K562 (cell line): ENCODE data around the gene NQO2. TPM values are rescaled to one million over a fixed set of nuclear protein-coding genes. Genes with fewer than 3 reads are reported as not detected.

Experiments
- ADNP ChIP-seq: fragments of 200-800 bp; sonication (Bioruptor generic); IDR thresholded peaks from 2 replicates; pipeline ENCODE4 v1.6.1; 2016; ENCODE audit warnings: missing genetic modification characterization, missing compliant biosample characterization
- CC2D1A ChIP-seq: fragments of 450-650 bp; IDR thresholded peaks from 2 replicates; pipeline ENCODE4 v1.6.1; 2017; ENCODE audit warnings: mild to moderate bottlenecking
- CLOCK ChIP-seq: fragments of 250-450 bp; sonication (Bioruptor Pico); IDR thresholded peaks from 2 replicates; pipeline ENCODE4 v1.4.0; 2020; ENCODE audit warnings: mild to moderate bottlenecking, moderate library complexity, borderline replicate concordance
- ETS2 ChIP-seq: IDR thresholded peaks from 2 replicates; pipeline ENCODE4 v1.6.1; 2016; ENCODE audit warnings: borderline replicate concordance, missing genetic modification characterization, mild to moderate bottlenecking, moderate library complexity, missing compliant biosample characterization; ENCODE audit not compliant: poor library complexity, severe bottlenecking
- HSF4 ChIP-seq: fragments of 250-450 bp; sonication (Bioruptor Pico); IDR thresholded peaks from 2 replicates; pipeline ENCODE4 v2.1.2; 2022; ENCODE audit warnings: mild to moderate bottlenecking, moderate library complexity, borderline replicate concordance
- KLF6 ChIP-seq: fragments of 250-450 bp; sonication (Bioruptor Pico); IDR thresholded peaks from 2 replicates; pipeline ENCODE4 v1.4.0; 2020; ENCODE audit warnings: mild to moderate bottlenecking, moderate library complexity, borderline replicate concordance
- LCOR ChIP-seq: sonication (generic); formaldehyde crosslinking; IDR thresholded peaks from 2 replicates; pipeline ENCODE4 v1.8.0; 2022; ENCODE audit warnings: mild to moderate bottlenecking, missing genetic modification reagents
- MTA2 ChIP-seq: fragments of 450-650 bp; IDR thresholded peaks from 2 replicates; pipeline ENCODE4 v1.6.1; 2016; ENCODE audit warnings: low read depth
- NR1H2 ChIP-seq: sonication (generic); formaldehyde crosslinking; IDR thresholded peaks from 2 replicates; pipeline ENCODE4 v1.4.0; 2020; ENCODE audit warnings: mild to moderate bottlenecking, missing genetic modification reagents
- POLR2A ChIP-seq: fragments of 450-650 bp; conservative IDR thresholded peaks from 2 replicates; pipeline ENCODE4 v1.6.1; 2016
- POLR3G ChIP-seq: IDR thresholded peaks from 2 replicates; pipeline ENCODE4 v1.6.1; 2011; ENCODE audit not compliant: insufficient read length, insufficient replicate concordance; ENCODE audit errors: extremely low read depth
- SRSF9 ChIP-seq: fragments of 200-400 bp; formaldehyde crosslinking; IDR thresholded peaks from 2 replicates; pipeline ENCODE4 v1.6.1; 2017; ENCODE audit warnings: low read depth, low read length, borderline replicate concordance
- ZNF217 ChIP-seq: sonication (generic); formaldehyde crosslinking; IDR thresholded peaks from 2 replicates; pipeline ENCODE4 v1.8.0; 2022; ENCODE audit warnings: mild to moderate bottlenecking, missing genetic modification reagents
- ZNF311 ChIP-seq: fragments of 250-450 bp; sonication (Bioruptor Pico); IDR thresholded peaks from 2 replicates; pipeline ENCODE4 v1.4.0; 2020; ENCODE audit warnings: mild to moderate bottlenecking, moderate library complexity
- ZNF592 ChIP-seq: fragments of 450-650 bp; IDR thresholded peaks from 2 replicates; pipeline ENCODE4 v1.6.1; 2017; ENCODE audit warnings: antibody characterized with exemption, mild to moderate bottlenecking
- ZNF766 ChIP-seq: fragments of 200-800 bp; sonication (Bioruptor generic); conservative IDR thresholded peaks from 2 replicates; pipeline ENCODE4 v1.6.1; 2016; ENCODE audit warnings: missing genetic modification characterization, missing compliant biosample characterization
- polyA plus RNA-seq, 8 experiments: library from polyadenylated mRNA; depleted of rRNA in 4 of 8; stranded (reverse) in 5 of 8; unstranded in 3 of 8; fragments of >200 nt; fragmentation: Nextera tagmentation in 2 of 8; fragmentation: Illumina TruSeq in 1 of 8; extraction: Ambion mirVana in 2 of 8; extraction: Trizol in 1 of 8; gene quantifications; 2 replicates each; pipeline versions ENCODE4 v1.2.1 to v1.2.3, GENCODE V29; 2011 to 2014; ENCODE audit warnings: inconsistent platforms in 1 of 8, missing spikeins in 1 of 8
- total RNA-seq, 7 experiments: library from RNA; depleted of rRNA in 6 of 7; stranded (reverse); fragments of >200 nt in 6 of 7; fragmentation: Illumina TruSeq in 2 of 7; extraction: Trizol in 2 of 7; gene quantifications; 2 replicates each; pipeline versions ENCODE4 v1.2.1 to v1.2.3, GENCODE V29; 2011 to 2021; ENCODE audit warnings: low replicate concordance in 1 of 7
- TF ChIP-seq, protein P1 (sequence below): sonication (generic); formaldehyde crosslinking; IDR thresholded peaks from 2 replicates; pipeline ENCODE4 v1.8.0; 2022; ENCODE audit warnings: missing genetic modification reagents, mild to moderate bottlenecking, borderline replicate concordance
- TF ChIP-seq, protein P2 (sequence below): sonication (generic); formaldehyde crosslinking; IDR thresholded peaks from 2 replicates; pipeline ENCODE4 v1.8.0; 2022; ENCODE audit warnings: missing genetic modification reagents, mild to moderate bottlenecking, borderline replicate concordance

NQO2 gene
- total and polyA plus RNA-seq, 9 of the 15 experiments (the other 6 are each of a cell fraction or from before 2014, with no cell fraction given): 54.6 to 214 (median 116) TPM

GRCh38 chr6:2984738-2985406 lies 14.8 kb upstream of the NQO2 start (continued):
- TF ChIP-seq ADNP (tag) (no peak), MTA2 (no peak), ZNF311 (CRISPR knock-in tag) (no peak), CC2D1A (no peak), LCOR (no peak), ZNF217 (CRISPR knock-in tag) (no peak), POLR3G (no peak), HSF4 (no peak), ETS2 (tag) (no peak), CLOCK (CRISPR knock-in tag) (no peak), ZNF592 (peak; percentile 69), ZNF766 (CRISPR knock-in tag) (peak; percentile 94), NR1H2 (CRISPR knock-in tag) (no peak), SRSF9 (no peak), KLF6 (CRISPR knock-in tag) (no peak), POLR2A (no peak)
- TF ChIP-seq, protein P1, sequence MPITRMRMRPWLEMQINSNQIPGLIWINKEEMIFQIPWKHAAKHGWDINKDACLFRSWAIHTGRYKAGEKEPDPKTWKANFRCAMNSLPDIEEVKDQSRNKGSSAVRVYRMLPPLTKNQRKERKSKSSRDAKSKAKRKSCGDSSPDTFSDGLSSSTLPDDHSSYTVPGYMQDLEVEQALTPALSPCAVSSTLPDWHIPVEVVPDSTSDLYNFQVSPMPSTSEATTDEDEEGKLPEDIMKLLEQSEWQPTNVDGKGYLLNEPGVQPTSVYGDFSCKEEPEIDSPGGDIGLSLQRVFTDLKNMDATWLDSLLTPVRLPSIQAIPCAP (CRISPR knock-in tag): no peak
- TF ChIP-seq, protein P2, sequence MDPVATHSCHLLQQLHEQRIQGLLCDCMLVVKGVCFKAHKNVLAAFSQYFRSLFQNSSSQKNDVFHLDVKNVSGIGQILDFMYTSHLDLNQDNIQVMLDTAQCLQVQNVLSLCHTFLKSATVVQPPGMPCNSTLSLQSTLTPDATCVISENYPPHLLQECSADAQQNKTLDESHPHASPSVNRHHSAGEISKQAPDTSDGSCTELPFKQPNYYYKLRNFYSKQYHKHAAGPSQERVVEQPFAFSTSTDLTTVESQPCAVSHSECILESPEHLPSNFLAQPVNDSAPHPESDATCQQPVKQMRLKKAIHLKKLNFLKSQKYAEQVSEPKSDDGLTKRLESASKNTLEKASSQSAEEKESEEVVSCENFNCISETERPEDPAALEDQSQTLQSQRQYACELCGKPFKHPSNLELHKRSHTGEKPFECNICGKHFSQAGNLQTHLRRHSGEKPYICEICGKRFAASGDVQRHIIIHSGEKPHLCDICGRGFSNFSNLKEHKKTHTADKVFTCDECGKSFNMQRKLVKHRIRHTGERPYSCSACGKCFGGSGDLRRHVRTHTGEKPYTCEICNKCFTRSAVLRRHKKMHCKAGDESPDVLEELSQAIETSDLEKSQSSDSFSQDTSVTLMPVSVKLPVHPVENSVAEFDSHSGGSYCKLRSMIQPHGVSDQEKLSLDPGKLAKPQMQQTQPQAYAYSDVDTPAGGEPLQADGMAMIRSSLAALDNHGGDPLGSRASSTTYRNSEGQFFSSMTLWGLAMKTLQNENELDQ (CRISPR knock-in tag): no peak
